Lung (tissue), 12 donors: ENCODE data around the gene TEAD4. TPM values are rescaled to one million over a fixed set of nuclear protein-coding genes. Genes with fewer than 3 reads are reported as not detected.

Source experiments
- ATAC-seq: fragments of 200-7000 bp; cut with Tn5 transposase; one replicate; pipeline ENCODE4 v1.9.1; 2020; ENCODE audit warnings: moderate number of reproducible peaks; ENCODE audit not compliant: insufficient read depth, low FRiP score
- DNase-seq, 3 donors: peaks; one replicate each; pipeline ENCODE4 v3.0.0-alpha.2; 2013 to 2017
- H3K27ac ChIP-seq, 2 donors: one replicate each; pipeline ENCODE4 v1.5.1; 2013; ENCODE audit warnings: mild to moderate bottlenecking in 2 of 2, moderate library complexity in 2 of 2, control low read depth in 1 of 2, inconsistent platforms in 1 of 2, low read depth in 1 of 2, low read length in 1 of 2
- H3K27me3 ChIP-seq, 3 donors: one replicate each; pipeline ENCODE4 v1.5.1; 2013; ENCODE audit warnings: low read length in 2 of 3; ENCODE audit not compliant: control insufficient read depth in 3 of 3, insufficient read depth in 3 of 3
- H3K36me3 ChIP-seq, 4 donors: one replicate each; pipeline ENCODE4 v1.5.1; 2013; ENCODE audit warnings: low read length in 4 of 4, mild to moderate bottlenecking in 1 of 4, moderate library complexity in 1 of 4; ENCODE audit not compliant: control insufficient read depth in 4 of 4, insufficient read depth in 4 of 4
- H3K4me1 ChIP-seq, 5 donors: one replicate each; pipeline ENCODE4 v1.5.1; 2013; ENCODE audit warnings: low read length in 5 of 5, mild to moderate bottlenecking in 2 of 5, moderate library complexity in 1 of 5; ENCODE audit not compliant: control insufficient read depth in 5 of 5, insufficient read depth in 5 of 5
- H3K4me3 ChIP-seq: one replicate; pipeline ENCODE4 v1.5.1; 2013; ENCODE audit warnings: mild to moderate bottlenecking, control low read depth, moderate library complexity
- H3K9ac ChIP-seq, 2 donors: one replicate each; pipeline ENCODE4 v1.5.1; 2013; ENCODE audit warnings: low read length in 2 of 2, control low read depth in 1 of 2; ENCODE audit not compliant: insufficient read depth in 1 of 2
- H3K9me3 ChIP-seq, 4 donors: one replicate each; pipeline ENCODE4 v1.5.1; 2013; ENCODE audit warnings: low read length in 3 of 4, mild to moderate bottlenecking in 1 of 4, moderate library complexity in 1 of 4; ENCODE audit not compliant: control insufficient read depth in 4 of 4, insufficient read depth in 3 of 4
- CTCF ChIP-seq: IDR thresholded peaks from 2 replicates; pipeline ENCODE4 v1.5.1; 2012; ENCODE audit warnings: mild to moderate bottlenecking; ENCODE audit errors: control extremely low read depth, extremely low read depth
- WGBS, 2 donors: extraction: QIAGEN DNeasy Blood & Tissue Kit; methylation state at CpG; one replicate each; pipeline ENCODE4 v1.1.7; 2013; 5-methylcytosine and 5-hydroxymethylcytosine counted together
- polyA plus RNA-seq, 2 donors: library from polyadenylated mRNA; stranded (reverse); fragments of 200-250 nt; gene quantifications; one replicate each; pipeline ENCODE4 v1.2.1, GENCODE V29; 2013
- total RNA-seq, 2 donors: library from RNA; depleted of rRNA in 1 of 2; stranded (reverse); fragments of >200 nt in 1 of 2; gene quantifications; one replicate each; pipeline ENCODE4 v1.2.1, GENCODE V29; 2014 to 2021
- donor health status: control.
- donor health status: control.
- donor health status: Bipolar disorder and iron deficiency.
- donor health status: healthy.
- donor health status: DM: yes; HTN: yes; CAD: no.

The TEAD4 gene
- total and polyA plus RNA-seq, 4 donors = 7.1 to 36.3 (median 28.8) TPM

- WGBS, 2 donors = 78 to 91% methylated on average over 6 to 7 of the region's 7 CpGs
Measured at GRCh38 chr12:3045989-3046388, 86.8 kb downstream of the TEAD4 start.

GRCh38 chr12:3046441-3047200 is 87.4 kb downstream of the TEAD4 start:
- Histone ChIP-seq H3K4me3 (no peak overlapping the region), H3K27me3 (no peaks in the 10 kb centered on the region), H3K36me3 (peaks cover 0 to 2% (median 0%) of the 10 kb centered on the region in 4 donors), H3K9ac (no peak overlapping the region), H3K27ac (peak overlapping the region; percentile 15 to 74), H3K4me1 (peaks cover 0 to 8% (median 3%) of the 10 kb centered on the region in 5 donors), H3K9me3 (no peaks in the 10 kb centered on the region)
- ATAC-seq (peak; percentile 54), DNase-seq (no peak)
- no peak for TF ChIP-seq CTCF
- 73 to 81% methylated on average over 17 of the region's 17 CpGs for WGBS, 2 donors

More at GRCh38 chr12:3045989-3046388, 86.8 kb downstream of the TEAD4 start:
- peak overlapping the region in 1 of 2 donors; percentile 74 for H3K27ac ChIP-seq
- no peaks in the 10 kb centered on the region for H3K9me3 ChIP-seq
- no peak overlapping the region for H3K4me3 ChIP-seq
- peaks cover 0 to 8% (median 3%) of the 10 kb centered on the region in 5 donors for H3K4me1 ChIP-seq
- H3K9ac ChIP-seq = no peak overlapping the region
- TF ChIP-seq CTCF = no peak
- H3K36me3 ChIP-seq = peaks cover 0 to 3% (median 0%) of the 10 kb centered on the region in 4 donors
- ATAC-seq (no peak), DNase-seq (no peak)
- H3K27me3 ChIP-seq = no peaks in the 10 kb centered on the region

- no peaks in the 10 kb centered on the region for H3K36me3 ChIP-seq
- H3K9ac ChIP-seq = no peak overlapping the region
- no peaks in the 10 kb centered on the region for H3K27me3 ChIP-seq
- H3K27ac ChIP-seq = peak overlapping the region in 1 of 2 donors; percentile 51
- H3K9me3 ChIP-seq = no peaks in the 10 kb centered on the region
- peaks cover 0 to 8% (median 3%) of the 10 kb centered on the region in 5 donors for H3K4me1 ChIP-seq
- no peak overlapping the region for H3K4me3 ChIP-seq
- ATAC-seq = no peak
- DNase-seq = no peak
- WGBS, 2 donors = 49 to 51% methylated on average over 8 of the region's 8 CpGs
- TF ChIP-seq CTCF = no peak
Measured at GRCh38 chr12:3047961-3048360, 88.8 kb downstream of the TEAD4 start.

- DNase-seq = no peak
- H3K27ac ChIP-seq = no peak overlapping the region
- no peak for TF ChIP-seq CTCF
- no peak for ATAC-seq
- H3K9ac ChIP-seq = no peak overlapping the region
- H3K27me3 ChIP-seq = no peaks in the 10 kb centered on the region
- peaks cover 0 to 8% (median 3%) of the 10 kb centered on the region in 5 donors for H3K4me1 ChIP-seq
- H3K4me3 ChIP-seq = no peak overlapping the region
- WGBS, 2 donors = 95 to 97% methylated on average over 4 of the region's 4 CpGs
- H3K36me3 ChIP-seq = no peaks in the 10 kb centered on the region
- H3K9me3 ChIP-seq = no peaks in the 10 kb centered on the region
Measured at GRCh38 chr12:3048540-3048939, 89.3 kb downstream of the TEAD4 start.
